Ovary (tissue), 3 donors: ENCODE measurements around the gene SERPINI1.

ENCODE experiments used
- POLR2A ChIP-seq: fragments of 450-650 bp; IDR thresholded peaks from one replicate; pipeline ENCODE4 v1.6.1; 2017; ENCODE audit warnings: antibody characterized with exemption, mild to moderate bottlenecking, moderate library complexity
- TF ChIP-seq, protein P1 (sequence below), 3 donors: fragments of 450-650 bp in 2 of 3; fragments of 200-600 bp in 1 of 3; IDR thresholded peaks; one replicate each; pipeline versions ENCODE4 v1.5.1 to v1.8.0; 2016 to 2022; ENCODE audit warnings: antibody characterized with exemption in 3 of 3, mild to moderate bottlenecking in 1 of 3
- donor health status: DM: no; HTN: no; CAD: no.

DNA sequence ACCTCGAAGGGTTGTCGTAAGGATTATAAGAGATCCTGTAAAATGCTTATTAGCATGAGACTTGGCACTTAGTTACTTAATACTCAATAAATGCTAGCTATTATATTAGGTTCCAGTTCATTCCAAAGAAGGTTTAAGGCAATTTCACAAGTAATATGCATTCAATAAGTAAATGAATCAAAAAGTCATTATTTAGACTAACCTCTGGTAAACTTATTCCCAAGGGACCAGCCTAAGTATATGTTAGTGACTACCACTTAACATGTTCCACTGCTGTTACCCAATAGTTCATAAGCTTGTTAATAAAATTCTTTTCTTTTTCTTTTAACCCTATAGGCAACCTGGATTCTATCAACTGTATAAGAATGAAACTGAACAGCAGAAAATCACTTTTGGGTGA, 5.9 kb upstream of the SERPINI1 start:
- TF ChIP-seq, protein P1, sequence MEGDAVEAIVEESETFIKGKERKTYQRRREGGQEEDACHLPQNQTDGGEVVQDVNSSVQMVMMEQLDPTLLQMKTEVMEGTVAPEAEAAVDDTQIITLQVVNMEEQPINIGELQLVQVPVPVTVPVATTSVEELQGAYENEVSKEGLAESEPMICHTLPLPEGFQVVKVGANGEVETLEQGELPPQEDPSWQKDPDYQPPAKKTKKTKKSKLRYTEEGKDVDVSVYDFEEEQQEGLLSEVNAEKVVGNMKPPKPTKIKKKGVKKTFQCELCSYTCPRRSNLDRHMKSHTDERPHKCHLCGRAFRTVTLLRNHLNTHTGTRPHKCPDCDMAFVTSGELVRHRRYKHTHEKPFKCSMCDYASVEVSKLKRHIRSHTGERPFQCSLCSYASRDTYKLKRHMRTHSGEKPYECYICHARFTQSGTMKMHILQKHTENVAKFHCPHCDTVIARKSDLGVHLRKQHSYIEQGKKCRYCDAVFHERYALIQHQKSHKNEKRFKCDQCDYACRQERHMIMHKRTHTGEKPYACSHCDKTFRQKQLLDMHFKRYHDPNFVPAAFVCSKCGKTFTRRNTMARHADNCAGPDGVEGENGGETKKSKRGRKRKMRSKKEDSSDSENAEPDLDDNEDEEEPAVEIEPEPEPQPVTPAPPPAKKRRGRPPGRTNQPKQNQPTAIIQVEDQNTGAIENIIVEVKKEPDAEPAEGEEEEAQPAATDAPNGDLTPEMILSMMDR (IDR thresholded peaks at IDR 0.05), result no peak
- TF ChIP-seq POLR2A, result no peak
